Activated T-helper 9 cell treated with anti-CD3 and anti-CD28 coated beads, Interleukin-2, amount 50 U/mL, for 16 hours (primary cell): ENCODE results near the gene LPP.

Source experiments
- DNase-seq: peaks from one replicate; pipeline ENCODE4 v3.0.0-alpha.2; 2020; ENCODE audit warnings: low read depth

Gene LPP

GRCh38 chr3:188518416-188518815, 364.5 kb downstream of the LPP start:
- DNase-seq = no peak

GRCh38 chr3:188518835-188519452, 365.0 kb downstream of the LPP start:
- no peak for DNase-seq

GRCh38 chr3:188520466-188520865, 366.5 kb downstream of the LPP start:
- DNase-seq = no peak

- DNase-seq = no peak
Observed at GRCh38 chr3:188522115-188522514, 368.2 kb downstream of the LPP start.

GRCh38 chr3:188523291-188523690, 369.3 kb downstream of the LPP start:
- no peak for DNase-seq

GRCh38 chr3:188524052-188524451, 370.1 kb downstream of the LPP start:
- no peak for DNase-seq

- DNase-seq = no peak
Observed at GRCh38 chr3:188526057-188526456, 372.1 kb downstream of the LPP start.

GRCh38 chr3:188527389-188527788, 373.4 kb downstream of the LPP start:
- no peak for DNase-seq

GRCh38 chr3:188528396-188528795, 374.4 kb downstream of the LPP start:
- DNase-seq = no peak

GRCh38 chr3:188529228-188529627, 375.3 kb downstream of the LPP start:
- DNase-seq = no peak

- DNase-seq = no peak
Observed at GRCh38 chr3:188530226-188530625, 376.3 kb downstream of the LPP start.

GRCh38 chr3:188531210-188531609, 377.3 kb downstream of the LPP start:
- no peak for DNase-seq

GRCh38 chr3:188533172-188533571, 379.2 kb downstream of the LPP start:
- no peak for DNase-seq

GRCh38 chr3:188533612-188534357, 379.8 kb downstream of the LPP start:
- no peak for DNase-seq

GRCh38 chr3:188534633-188535032, 380.7 kb downstream of the LPP start:
- DNase-seq = no peak

GRCh38 chr3:188537606-188538005, 383.6 kb downstream of the LPP start:
- DNase-seq = no peak

GRCh38 chr3:188539037-188539436, 385.1 kb downstream of the LPP start:
- no peak for DNase-seq

GRCh38 chr3:188539631-188540194, 385.8 kb downstream of the LPP start:
- no peak for DNase-seq

- no peak for DNase-seq
Observed at GRCh38 chr3:188542196-188542595, 388.2 kb downstream of the LPP start.

GRCh38 chr3:188544012-188544411, 390.1 kb downstream of the LPP start:
- no peak for DNase-seq

- no peak for DNase-seq
Observed at GRCh38 chr3:188546835-188547670, 393.1 kb downstream of the LPP start.

- DNase-seq = no peak
Observed at GRCh38 chr3:188553569-188553968, 399.6 kb downstream of the LPP start.

GRCh38 chr3:188554404-188554803, 400.4 kb downstream of the LPP start:
- no peak for DNase-seq
